OCI-LY3 (cell line): ENCODE data around the gene TRPC4AP.

Experiments used
- H2AFZ ChIP-seq: fragments of 200-600, 300-600 bp; shearing (Covaris generic); 2 replicates; pipeline ENCODE4 v1.6.0; 2014; ENCODE audit warnings: antibody characterized with exemption, low read depth, low read length
- H3K27ac ChIP-seq: fragments of 200-600, 300-600 bp; sonication (generic); 2 replicates; pipeline ENCODE4 v1.5.1; 2014; ENCODE audit warnings: mild to moderate bottlenecking, low read length, moderate library complexity, mixed read lengths
- H3K27me3 ChIP-seq: fragments of 200-600, 300-600 bp; sonication (generic); 2 replicates; pipeline ENCODE4 v1.6.1; 2014; ENCODE audit warnings: low read depth, low read length, mixed read lengths
- H3K36me3 ChIP-seq: fragments of 200-600, 300-600 bp; sonication (generic); replicated peaks from 2 replicates; pipeline ENCODE3; 2014; ENCODE audit warnings: low read depth, low read length, mixed read lengths
- H3K4me1 ChIP-seq: fragments of 300-600, 200-600 bp; sonication (generic); 2 replicates; pipeline ENCODE4 v1.6.1; 2014; ENCODE audit warnings: low read length, mixed read lengths
- H3K4me2 ChIP-seq: fragments of 200-600, 300-600 bp; sonication (generic); 2 replicates; pipeline ENCODE4 v1.6.1; 2014; ENCODE audit warnings: low read length, mixed read lengths
- H3K4me3 ChIP-seq: fragments of 300-600, 200-600 bp; sonication (generic); 2 replicates; pipeline ENCODE4 v1.5.1; 2014; ENCODE audit warnings: antibody characterized with exemption, mild to moderate bottlenecking, low read length, moderate library complexity
- H3K79me2 ChIP-seq: fragments of 300-600, 200-600 bp; shearing (Covaris generic); 2 replicates; pipeline ENCODE4 v1.6.1; 2014; ENCODE audit warnings: mild to moderate bottlenecking, low read length, mixed read lengths
- H3K9ac ChIP-seq: fragments of 300-600, 200-600 bp; shearing (Covaris generic); 2 replicates; pipeline ENCODE4 v1.6.0; 2014; ENCODE audit warnings: mild to moderate bottlenecking, low read length, moderate library complexity
- H3K9me3 ChIP-seq: fragments of 200-600, 300-600 bp; shearing (Covaris generic); 2 replicates; pipeline ENCODE4 v1.6.1; 2014; ENCODE audit warnings: low read length, mixed read lengths; ENCODE audit not compliant: insufficient read depth
- H4K20me1 ChIP-seq: fragments of 200-600, 300-600 bp; sonication (generic); 2 replicates; pipeline ENCODE4 v1.6.1; 2016; ENCODE audit warnings: low read length, mixed read lengths; ENCODE audit not compliant: insufficient read depth
- EZH2phosphoT487 ChIP-seq: fragments of 200-600 bp; shearing (Covaris generic); IDR thresholded peaks from 2 replicates; pipeline ENCODE4 v1.6.1; 2018; ENCODE audit warnings: antibody characterized with exemption, mixed run types, low read depth
- TF ChIP-seq, protein P1 (sequence below): fragments of 200-600, 300-600 bp; sonication (generic); IDR thresholded peaks from 2 replicates; pipeline ENCODE4 v1.5.1; 2014; ENCODE audit warnings: antibody characterized with exemption, low read length, low read depth

Gene TRPC4AP

DNA sequence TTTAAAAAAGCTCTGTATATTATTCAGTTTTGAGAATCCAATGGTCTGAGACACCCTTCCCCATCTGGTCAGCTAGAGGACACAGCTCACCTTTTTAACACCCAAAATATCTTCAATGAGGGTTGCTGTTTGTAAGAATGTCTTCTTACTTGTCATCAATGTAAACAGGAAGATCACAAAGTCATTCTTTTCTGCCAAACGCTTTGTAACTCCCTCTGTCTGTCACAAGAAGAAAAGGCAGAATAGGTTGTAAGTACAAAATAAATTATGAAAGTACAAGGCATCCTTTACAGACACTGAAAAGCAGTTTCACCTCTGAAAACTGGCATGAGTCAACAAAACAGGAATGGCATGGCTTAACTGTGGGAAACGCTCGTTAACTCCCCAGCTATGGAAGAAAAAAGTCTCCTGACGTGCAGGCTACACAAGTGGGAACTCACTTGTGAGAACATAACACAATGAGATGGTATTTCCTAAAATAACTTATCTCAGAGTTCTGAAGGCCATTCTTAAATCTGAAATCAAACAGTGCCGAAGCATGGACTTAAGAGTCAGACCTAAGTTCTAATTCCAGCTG, 42.7 kb downstream of the TRPC4AP start:
- no peak for TF ChIP-seq EZH2phosphoT487
- TF ChIP-seq, protein P1, sequence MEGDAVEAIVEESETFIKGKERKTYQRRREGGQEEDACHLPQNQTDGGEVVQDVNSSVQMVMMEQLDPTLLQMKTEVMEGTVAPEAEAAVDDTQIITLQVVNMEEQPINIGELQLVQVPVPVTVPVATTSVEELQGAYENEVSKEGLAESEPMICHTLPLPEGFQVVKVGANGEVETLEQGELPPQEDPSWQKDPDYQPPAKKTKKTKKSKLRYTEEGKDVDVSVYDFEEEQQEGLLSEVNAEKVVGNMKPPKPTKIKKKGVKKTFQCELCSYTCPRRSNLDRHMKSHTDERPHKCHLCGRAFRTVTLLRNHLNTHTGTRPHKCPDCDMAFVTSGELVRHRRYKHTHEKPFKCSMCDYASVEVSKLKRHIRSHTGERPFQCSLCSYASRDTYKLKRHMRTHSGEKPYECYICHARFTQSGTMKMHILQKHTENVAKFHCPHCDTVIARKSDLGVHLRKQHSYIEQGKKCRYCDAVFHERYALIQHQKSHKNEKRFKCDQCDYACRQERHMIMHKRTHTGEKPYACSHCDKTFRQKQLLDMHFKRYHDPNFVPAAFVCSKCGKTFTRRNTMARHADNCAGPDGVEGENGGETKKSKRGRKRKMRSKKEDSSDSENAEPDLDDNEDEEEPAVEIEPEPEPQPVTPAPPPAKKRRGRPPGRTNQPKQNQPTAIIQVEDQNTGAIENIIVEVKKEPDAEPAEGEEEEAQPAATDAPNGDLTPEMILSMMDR, result no peak

DNA sequence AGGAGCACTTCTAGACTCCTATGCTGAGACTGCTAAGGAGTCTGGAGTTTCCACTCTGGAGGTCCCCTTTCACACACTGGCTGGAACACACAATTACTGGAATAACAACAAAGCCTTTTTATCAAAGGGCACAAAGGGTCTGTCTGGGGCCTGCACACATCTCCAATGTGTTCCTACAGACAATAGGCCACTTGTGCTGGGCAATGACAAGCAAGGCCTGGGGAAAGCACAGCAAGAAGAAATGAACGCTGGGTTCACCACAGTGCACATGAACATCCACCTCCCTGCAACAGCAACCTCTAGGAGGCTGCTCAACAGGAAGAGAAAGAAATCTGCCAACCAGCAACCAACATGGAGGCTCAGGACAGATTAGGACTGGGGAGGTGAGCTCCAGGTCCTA, 43.9 kb downstream of the TRPC4AP start:
- Histone ChIP-seq H4K20me1 (no peaks in the 10 kb centered on the region), H3K36me3 (peaks cover 50% of the 10 kb centered on the region)
- TF ChIP-seq EZH2phosphoT487, result no peak
- TF ChIP-seq, protein P1, result no peak

More for the DNA sequence above, 42.7 kb downstream of the TRPC4AP start:
- Histone ChIP-seq H3K4me1 (peaks cover 11% of the 10 kb centered on the region), H3K4me2 (no peak overlapping the region), H3K79me2 (peaks cover 12% of the 10 kb centered on the region), H3K27me3 (no peaks in the 10 kb centered on the region), H3K27ac (no peak overlapping the region), H3K36me3 (peaks cover 47% of the 10 kb centered on the region), H2AFZ (no peak overlapping the region), H4K20me1 (no peaks in the 10 kb centered on the region), H3K4me3 (no peak overlapping the region), H3K9me3 (no peaks in the 10 kb centered on the region), H3K9ac (no peak overlapping the region)

GRCh38 chr20:35042268-35042667, 50.3 kb downstream of the TRPC4AP start:
- Histone ChIP-seq H2AFZ (no peak overlapping the region), H3K4me1 (no peaks in the 10 kb centered on the region), H3K4me3 (no peak overlapping the region), H4K20me1 (no peaks in the 10 kb centered on the region), H3K36me3 (peaks cover 28% of the 10 kb centered on the region), H3K9ac (no peak overlapping the region), H3K9me3 (no peaks in the 10 kb centered on the region), H3K27me3 (no peaks in the 10 kb centered on the region), H3K4me2 (no peak overlapping the region), H3K79me2 (no peaks in the 10 kb centered on the region), H3K27ac (no peak overlapping the region)
- TF ChIP-seq EZH2phosphoT487, result no peak
- TF ChIP-seq, protein P1, result no peak

More for the DNA sequence above, 43.9 kb downstream of the TRPC4AP start:
- Histone ChIP-seq H3K4me1 (no peaks in the 10 kb centered on the region; the same call in 1 of the 2 replicates), H3K4me3 (no peak overlapping the region), H3K9me3 (no peaks in the 10 kb centered on the region), H2AFZ (no peak overlapping the region), H3K9ac (no peak overlapping the region), H3K27me3 (no peaks in the 10 kb centered on the region), H3K27ac (no peak overlapping the region), H3K79me2 (peaks cover 1% of the 10 kb centered on the region; the same call in 1 of the 2 replicates), H3K4me2 (no peak overlapping the region)

GRCh38 chr20:35040646-35041045, 52.0 kb downstream of the TRPC4AP start:
- H3K4me2 ChIP-seq, result no peak overlapping the region
- H3K4me3 ChIP-seq, result no peak overlapping the region
- no peaks in the 10 kb centered on the region for H4K20me1 ChIP-seq
- TF ChIP-seq EZH2phosphoT487, result no peak
- TF ChIP-seq, protein P1, result no peak
- peaks cover 2% of the 10 kb centered on the region; the same call in 1 of the 2 replicates for H3K4me1 ChIP-seq
- H2AFZ ChIP-seq, result no peak overlapping the region
- H3K27me3 ChIP-seq, result no peaks in the 10 kb centered on the region
- no peaks in the 10 kb centered on the region for H3K9me3 ChIP-seq
- H3K9ac ChIP-seq, result no peak overlapping the region
- H3K36me3 ChIP-seq, result peaks cover 20% of the 10 kb centered on the region
- H3K27ac ChIP-seq, result no peak overlapping the region
- no peaks in the 10 kb centered on the region for H3K79me2 ChIP-seq
